GM10248 (cell line): Measurements from ENCODE around the gene ULK4.
"Not testable (repeated sequence)": the region's sequence is repeated elsewhere in the genome, so short reads cannot be mapped to it uniquely, and the experiment has no call there.

Source experiments
- CTCF ChIA-PET: fragments of 300-600 bp; sonication (Branson Sonifier 250); formaldehyde crosslinking; extraction: SDS; loops from one replicate; lab custom pipeline; 2021; ENCODE audit warnings: antibody characterized with exemption; lab: Yijun Ruan, JAX
- POLR2A ChIA-PET: fragments of 350-650 bp; sonication (Branson Sonifier 250); formaldehyde crosslinking; extraction: SDS; loops from one replicate; lab custom pipeline; 2020; ENCODE audit warnings: antibody characterized with exemption; lab: Yijun Ruan, JAX
- DNase-seq: peaks from one replicate; pipeline ENCODE4 v3.0.0; 2012; ENCODE audit errors: extremely low spot score
- CTCF ChIP-seq: IDR thresholded peaks from 2 replicates; pipeline ENCODE4 v1.5.1; 2012; ENCODE audit warnings: mild to moderate bottlenecking, low read depth; ENCODE audit errors: extremely low read depth, missing control alignments, control extremely low read depth

ULK4 gene

GRCh38 chr3:41881233-41881821 is 80.6 kb downstream of the ULK4 start:
- peak; percentile 68 for TF ChIP-seq CTCF
- peak; percentile 31 for DNase-seq
- ChIA-PET POLR2A (no interaction called here), CTCF (interaction anchor here (0.8 to 10.5 kb wide), 9 partner anchors 8 to 1573 kb away, joined by 3 to 146 read pairs (median 4); no protein-coding TSS in a partner anchor)

- ChIA-PET CTCF (interaction anchor here (0.7 to 10.5 kb wide), 6 partner anchors 14 to 1693 kb away, joined by 3 to 146 read pairs (median 3); no protein-coding TSS in a partner anchor), POLR2A (no interaction called here)
- TF ChIP-seq CTCF, result no peak
- DNase-seq, result no peak
These were observed 81.5 kb downstream of the ULK4 start for GRCh38 chr3:41880387-41880786.

GRCh38 chr3:41877741-41878140 is 84.2 kb downstream of the ULK4 start:
- ChIA-PET CTCF (interaction anchor here (1.0 to 10.5 kb wide), 2 partner anchors 12 to 1296 kb away, joined by 3 to 146 read pairs; no protein-coding TSS in a partner anchor), POLR2A (interaction anchor here (0.6 kb wide), 1 partner anchor 220 kb away, joined by 4 read pairs; no protein-coding TSS in a partner anchor)
- not testable (repeated sequence) for DNase-seq

- no peak for TF ChIP-seq CTCF
- DNase-seq, result no peak
- ChIA-PET POLR2A (no interaction called here), CTCF (interaction anchor here (0.8 to 2.3 kb wide), 6 partner anchors 10 to 1293 kb away, joined by 3 to 8 read pairs (median 4); no protein-coding TSS in a partner anchor)
These were observed 87.9 kb downstream of the ULK4 start for GRCh38 chr3:41874022-41874421.

GRCh38 chr3:41872157-41872556 is 89.7 kb downstream of the ULK4 start:
- no peak for DNase-seq
- CTCF ChIA-PET, result interaction anchor here (1.2 to 1.4 kb wide), 3 partner anchors 10 to 1295 kb away, joined by 3 to 6 read pairs (median 3); no protein-coding TSS in a partner anchor
- POLR2A ChIA-PET, result no interaction called here
- TF ChIP-seq CTCF, result no peak

- TF ChIP-seq CTCF, result no peak
- CTCF ChIA-PET, result interaction anchor here (1.3 kb wide), 1 partner anchor 1282 kb away, joined by 3 read pairs; no protein-coding TSS in a partner anchor
- POLR2A ChIA-PET, result no interaction called here
- no peak for DNase-seq
These were observed 94.4 kb downstream of the ULK4 start for GRCh38 chr3:41867533-41867932.

- CTCF ChIA-PET, result interaction anchor here (1.3 kb wide), 1 partner anchor 14 kb away, joined by 3 read pairs; no protein-coding TSS in a partner anchor
- POLR2A ChIA-PET, result no interaction called here
- no peak for DNase-seq
- no peak for TF ChIP-seq CTCF
These were observed 95.6 kb downstream of the ULK4 start for GRCh38 chr3:41866298-41866697.
